Breast epithelium (tissue), 4 donors: ENCODE measurements around the gene PIK3CD. TPM values are rescaled to one million over a fixed set of nuclear protein-coding genes. Genes with fewer than 3 reads are reported as not detected.

Source experiments
- DNase-seq, 2 donors: peaks; one replicate each; pipeline ENCODE4 v3.0.0-alpha.2; 2019; ENCODE audit warnings: low spot score in 2 of 2
- H3K27ac ChIP-seq, 2 donors: fragments of 200-600 bp; sonication (generic) in 1 of 2; one replicate each; pipeline ENCODE4 v1.5.1; 2016 to 2019; ENCODE audit warnings: mild to moderate bottlenecking in 1 of 2
- H3K27me3 ChIP-seq, 2 donors: fragments of 200-600 bp; sonication (generic) in 1 of 2; one replicate each; pipeline versions ENCODE4 v1.5.1 to v1.6.0; 2017 to 2019; ENCODE audit warnings: control low read depth in 1 of 2, mild to moderate bottlenecking in 1 of 2
- H3K36me3 ChIP-seq: fragments of 200-600 bp; one replicate; pipeline ENCODE4 v1.5.1; 2019
- H3K4me1 ChIP-seq, 2 donors: fragments of 200-600 bp; sonication (generic); one replicate each; pipeline ENCODE4 v1.5.1; 2016 to 2019; ENCODE audit warnings: control low read depth in 1 of 2
- H3K4me3 ChIP-seq, 3 donors: fragments of 200-600 bp; sonication (generic); 1 replicate in 2 of 3; 2 replicates in 1 of 3; pipeline ENCODE4 v1.5.1; 2016 to 2019; ENCODE audit warnings: mild to moderate bottlenecking in 3 of 3, moderate library complexity in 2 of 3
- H3K9me3 ChIP-seq, 2 donors: fragments of 200-600 bp; sonication (generic) in 1 of 2; one replicate each; pipeline ENCODE4 v1.5.1; 2016 to 2019; ENCODE audit warnings: control low read depth in 1 of 2
- CTCF ChIP-seq, 3 donors: fragments of 450-650 bp; IDR thresholded peaks; one replicate each; pipeline ENCODE4 v1.5.1; 2016 to 2017; ENCODE audit warnings: antibody characterized with exemption in 3 of 3, mild to moderate bottlenecking in 3 of 3, moderate library complexity in 3 of 3
- POLR2A ChIP-seq: fragments of 450-650 bp; IDR thresholded peaks from one replicate; pipeline ENCODE4 v1.6.1; 2016; ENCODE audit warnings: antibody characterized with exemption, mild to moderate bottlenecking, moderate library complexity
- POLR2AphosphoS5 ChIP-seq, 3 donors: sonication (generic); formaldehyde crosslinking; IDR thresholded peaks; one replicate each; pipeline ENCODE4 v1.6.1; 2017; ENCODE audit warnings: antibody characterized with exemption in 3 of 3
- intact Hi-C: fragments of 100-400 bp; cut with DNase I; formaldehyde crosslinking; loops from one replicate; pipeline ENCODE4 v1.15.1; 2023; ENCODE audit warnings: low total_unique reads
- total RNA-seq, 3 donors: library from RNA; depleted of rRNA; stranded (reverse); fragments of >200 nt; gene quantifications; one replicate each; pipeline ENCODE4 v1.1.0, GENCODE V29; 2016

Gene PIK3CD
- total RNA-seq, 3 donors from 2014 or later: 8.2 to 12.1 (median 11.9) TPM

GRCh38 chr1:9733160-9733789 is 81.7 kb downstream of the PIK3CD start:
- intact Hi-C loops: no loop called here
- Histone ChIP-seq H3K27ac (no peak overlapping the region), H3K9me3 (no peaks in the 10 kb centered on the region), H3K36me3 (peaks cover 21% of the 10 kb centered on the region), H3K4me3 (no peak overlapping the region), H3K4me1 (no peaks in the 10 kb centered on the region), H3K27me3 (no peaks in the 10 kb centered on the region)
- no peak for DNase-seq
- TF ChIP-seq CTCF (IDR thresholded peaks at IDR 0.05) (no peak), POLR2A (no peak), POLR2AphosphoS5 (IDR thresholded peaks at IDR 0.05) (no peak)

- H3K27me3 ChIP-seq: no peaks in the 10 kb centered on the region
- intact Hi-C loops: no loop called here
- H3K4me1 ChIP-seq: no peaks in the 10 kb centered on the region
- TF ChIP-seq POLR2AphosphoS5 (IDR thresholded peaks at IDR 0.05): no peak
- TF ChIP-seq CTCF (IDR thresholded peaks at IDR 0.05): no peak
- no peak for TF ChIP-seq POLR2A
- no peak for DNase-seq
- no peak overlapping the region for H3K27ac ChIP-seq
- peaks cover 28% of the 10 kb centered on the region for H3K36me3 ChIP-seq
- no peaks in the 10 kb centered on the region for H3K9me3 ChIP-seq
- H3K4me3 ChIP-seq: no peak overlapping the region
Observed at GRCh38 chr1:9735800-9736199, 84.3 kb downstream of the PIK3CD start.

- H3K4me3 ChIP-seq: no peak overlapping the region
- intact Hi-C loops: no loop called here
- no peak overlapping the region for H3K27ac ChIP-seq
- H3K36me3 ChIP-seq: peaks cover 27% of the 10 kb centered on the region
- TF ChIP-seq POLR2A: no peak
- no peak for TF ChIP-seq POLR2AphosphoS5 (IDR thresholded peaks at IDR 0.05)
- TF ChIP-seq CTCF (IDR thresholded peaks at IDR 0.05): no peak
- no peaks in the 10 kb centered on the region for H3K4me1 ChIP-seq
- H3K9me3 ChIP-seq: no peaks in the 10 kb centered on the region
- no peaks in the 10 kb centered on the region for H3K27me3 ChIP-seq
- DNase-seq: no peak
Observed at GRCh38 chr1:9736241-9736640, 84.7 kb downstream of the PIK3CD start.

DNA sequence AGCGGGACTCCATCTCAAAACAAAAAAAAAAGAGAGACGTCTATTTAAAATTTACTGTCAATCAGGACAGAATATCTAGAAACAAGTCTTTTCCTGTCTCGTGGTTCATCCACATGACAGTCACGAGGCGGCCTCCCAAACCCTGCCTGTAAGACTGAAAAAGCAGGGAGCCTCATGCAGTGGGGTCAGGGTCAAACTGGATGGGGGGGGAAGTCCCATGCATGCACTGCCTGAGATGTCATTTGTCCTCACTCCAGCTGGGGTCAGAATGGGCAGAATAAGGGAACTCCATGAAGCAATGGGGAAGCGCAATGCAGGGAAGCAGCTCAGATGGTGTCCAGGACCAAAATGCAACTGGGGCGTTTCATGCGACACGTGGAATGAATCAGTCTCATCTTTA is 85.5 kb downstream of the PIK3CD start:
- TF ChIP-seq CTCF (IDR thresholded peaks at IDR 0.05): no peak
- TF ChIP-seq POLR2A: no peak
- no peak for TF ChIP-seq POLR2AphosphoS5 (IDR thresholded peaks at IDR 0.05)
- H3K4me3 ChIP-seq: no peak overlapping the region
- no peak for DNase-seq
- H3K36me3 ChIP-seq: peaks cover 23% of the 10 kb centered on the region
- H3K27ac ChIP-seq: no peak overlapping the region
- no peaks in the 10 kb centered on the region for H3K4me1 ChIP-seq
- no peaks in the 10 kb centered on the region for H3K27me3 ChIP-seq
- intact Hi-C loops: no loop called here
- no peaks in the 10 kb centered on the region for H3K9me3 ChIP-seq

GRCh38 chr1:9737671-9738070 is 86.1 kb downstream of the PIK3CD start:
- DNase-seq: no peak
- Histone ChIP-seq H3K27ac (no peak overlapping the region), H3K9me3 (no peaks in the 10 kb centered on the region), H3K4me3 (no peak overlapping the region), H3K27me3 (no peaks in the 10 kb centered on the region), H3K36me3 (peaks cover 22% of the 10 kb centered on the region), H3K4me1 (no peaks in the 10 kb centered on the region)
- TF ChIP-seq POLR2AphosphoS5 (IDR thresholded peaks at IDR 0.05) (no peak), POLR2A (no peak), CTCF (IDR thresholded peaks at IDR 0.05) (no peak)
- intact Hi-C loops: no loop called here
